ENCODE data around the gene ARMC2. TPM values are rescaled to one million over a fixed set of nuclear protein-coding genes. Genes with fewer than 3 reads are reported as not detected.

ARMC2 gene
- total RNA-seq, 6 donors from 2014 or later, result 4.1 to 24.0 (median 7.8) TPM

GRCh38 chr6:109006818-109007217 lies 158.6 kb downstream of the ARMC2 start:
- no peak for DNase-seq
- H3K27me3 ChIP-seq, result no peaks in the 10 kb centered on the region
- peaks cover 22 to 63% (median 39%) of the 10 kb centered on the region in 4 donors for H3K4me1 ChIP-seq
- TF ChIP-seq POLR2A (IDR thresholded peaks at IDR 0.05), result no peak
- no peak for TF ChIP-seq CTCF (IDR thresholded peaks at IDR 0.05)
- no peak for TF ChIP-seq POLR2AphosphoS5 (IDR thresholded peaks at IDR 0.05)
- no peak for TF ChIP-seq EP300 (IDR thresholded peaks at IDR 0.05)
- no peak for ATAC-seq (ENCODE audit: low FRiP score in 2 of 2)
- peak overlapping the region in 2 of 4 donors; percentile 75 to 96 for H3K4me3 ChIP-seq
- no peak overlapping the region for H3K27ac ChIP-seq
- H3K9me3 ChIP-seq, result no peaks in the 10 kb centered on the region
- H3K36me3 ChIP-seq, result no peaks in the 10 kb centered on the region
- WGBS, 2 donors, result 55 to 61% methylated on average over 1 of the region's 1 CpG

- peak overlapping the region in 3 of 4 donors; percentile 90 to 94 (median 93) for H3K27ac ChIP-seq
- H3K4me1 ChIP-seq, result peaks cover 19 to 56% (median 32%) of the 10 kb centered on the region in 4 donors
Measured at GRCh38 chr6:109007521-109007920, 159.3 kb downstream of the ARMC2 start.

GRCh38 chr6:109008054-109008453 lies 159.8 kb downstream of the ARMC2 start:
- WGBS, 2 donors, result 47 to 57% methylated on average over 4 of the region's 4 CpGs
- Histone ChIP-seq H3K27me3 (no peaks in the 10 kb centered on the region), H3K9me3 (no peaks in the 10 kb centered on the region), H3K4me3 (peak overlapping the region; percentile 69 to 96 (median 82)), H3K36me3 (no peaks in the 10 kb centered on the region), H3K4me1 (peaks cover 19 to 52% (median 29%) of the 10 kb centered on the region in 4 donors), H3K27ac (peak overlapping the region in 3 of 4 donors; percentile 90 to 94 (median 93))
- no peak for DNase-seq
- ATAC-seq (ENCODE audit: low FRiP score in 2 of 2), result no peak
- TF ChIP-seq EP300 (IDR thresholded peaks at IDR 0.05), result no peak
- no peak for TF ChIP-seq POLR2AphosphoS5 (IDR thresholded peaks at IDR 0.05)
- TF ChIP-seq CTCF (IDR thresholded peaks at IDR 0.05), result no peak
- TF ChIP-seq POLR2A (IDR thresholded peaks at IDR 0.05), result no peak

More at GRCh38 chr6:109007521-109007920, 159.3 kb downstream of the ARMC2 start:
- Histone ChIP-seq H3K36me3 (no peaks in the 10 kb centered on the region), H3K27me3 (no peaks in the 10 kb centered on the region), H3K9me3 (no peaks in the 10 kb centered on the region), H3K4me3 (peak overlapping the region in 3 of 4 donors; percentile 69 to 96 (median 75))
- no peak for DNase-seq
- no peak for ATAC-seq (ENCODE audit: low FRiP score in 2 of 2)
- no peak for TF ChIP-seq EP300 (IDR thresholded peaks at IDR 0.05)
- no peak for TF ChIP-seq CTCF (IDR thresholded peaks at IDR 0.05)
- no peak for TF ChIP-seq POLR2AphosphoS5 (IDR thresholded peaks at IDR 0.05)
- no peak for TF ChIP-seq POLR2A (IDR thresholded peaks at IDR 0.05)
- WGBS, 2 donors, result 63 to 74% methylated on average over 3 of the region's 3 CpGs

- no peak for TF ChIP-seq POLR2A (IDR thresholded peaks at IDR 0.05)
- TF ChIP-seq POLR2AphosphoS5 (IDR thresholded peaks at IDR 0.05), result no peak
- TF ChIP-seq CTCF (IDR thresholded peaks at IDR 0.05), result no peak
- no peak for TF ChIP-seq EP300 (IDR thresholded peaks at IDR 0.05)
- Histone ChIP-seq H3K27me3 (no peaks in the 10 kb centered on the region), H3K4me3 (peak overlapping the region; percentile 69 to 96 (median 82)), H3K27ac (peak overlapping the region; percentile 90 to 97 (median 94)), H3K36me3 (no peaks in the 10 kb centered on the region), H3K9me3 (no peaks in the 10 kb centered on the region), H3K4me1 (peaks cover 17 to 52% (median 25%) of the 10 kb centered on the region in 4 donors)
- WGBS, 2 donors, result 3 to 5% methylated on average over 13 to 21 of the region's 24 CpGs
- DNase-seq (peak in 1 of 2 donors; percentile 50), ATAC-seq (ENCODE audit: low FRiP score in 2 of 2) (peak; percentile 55 to 75)
Measured at GRCh38 chr6:109008537-109009235, 160.5 kb downstream of the ARMC2 start.
